GM06990 (cell line): ENCODE data around the gene GPT2.

Source experiments
- DNase-seq: peaks from one replicate; pipeline ENCODE4 v3.0.0-alpha.2; 2011; ENCODE audit not compliant: insufficient read length; ENCODE audit errors: extremely low read depth
- H3K27me3 ChIP-seq: replicated peaks from 2 replicates; pipeline ENCODE4 v1.6.0; 2011; ENCODE audit warnings: low read length; ENCODE audit not compliant: control insufficient read depth, insufficient read depth
- H3K36me3 ChIP-seq: 2 replicates; pipeline ENCODE4 v1.5.1; 2011; ENCODE audit warnings: low read length; ENCODE audit not compliant: control insufficient read depth, insufficient read depth
- H3K4me3 ChIP-seq: replicated peaks from 2 replicates; pipeline ENCODE4 v1.5.1; 2011; ENCODE audit warnings: low read depth, mild to moderate bottlenecking, control low read depth, low read length
- CTCF ChIP-seq: IDR thresholded peaks from 2 replicates; pipeline ENCODE4 v1.5.1; 2011; ENCODE audit warnings: low read length, control low read depth, mild to moderate bottlenecking, inconsistent platforms; ENCODE audit not compliant: insufficient read depth, poor library complexity, severe bottlenecking

Gene GPT2

GRCh38 chr16:46903255-46903905 lies 19.2 kb downstream of the GPT2 start:
- Histone ChIP-seq H3K4me3 (no peak overlapping the region), H3K27me3 (no peaks in the 10 kb centered on the region), H3K36me3 (no peaks in the 10 kb centered on the region)
- no peak for DNase-seq
- TF ChIP-seq CTCF: no peak

DNA sequence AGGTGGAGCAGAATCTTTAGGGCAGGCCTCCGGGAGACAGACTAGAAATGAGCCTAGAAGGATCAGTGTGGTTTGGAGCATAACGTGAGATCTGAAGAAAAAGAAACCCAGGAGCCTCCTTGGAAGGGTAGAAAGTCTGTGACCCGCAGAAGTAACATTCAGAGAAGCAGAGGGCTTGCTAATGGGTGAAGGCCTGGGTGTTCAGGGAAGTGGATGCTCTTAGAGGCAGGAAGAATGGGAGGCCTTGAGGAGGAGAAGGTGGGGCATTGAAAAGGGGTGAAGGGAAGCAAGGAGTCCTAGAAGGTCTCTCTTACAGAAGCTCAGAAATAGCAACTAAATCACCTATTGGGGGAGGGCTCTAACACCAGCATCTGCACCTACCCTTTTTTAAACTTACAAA lies 20.3 kb downstream of the GPT2 start:
- no peaks in the 10 kb centered on the region for H3K36me3 ChIP-seq
- no peak for DNase-seq
- TF ChIP-seq CTCF: no peak

GRCh38 chr16:46906360-46907060 lies 22.3 kb downstream of the GPT2 start:
- DNase-seq: no peak
- TF ChIP-seq CTCF: no peak
- H3K36me3 ChIP-seq: no peaks in the 10 kb centered on the region

More for the DNA sequence above, 20.3 kb downstream of the GPT2 start:
- no peaks in the 10 kb centered on the region for H3K27me3 ChIP-seq
- no peak overlapping the region for H3K4me3 ChIP-seq

DNA sequence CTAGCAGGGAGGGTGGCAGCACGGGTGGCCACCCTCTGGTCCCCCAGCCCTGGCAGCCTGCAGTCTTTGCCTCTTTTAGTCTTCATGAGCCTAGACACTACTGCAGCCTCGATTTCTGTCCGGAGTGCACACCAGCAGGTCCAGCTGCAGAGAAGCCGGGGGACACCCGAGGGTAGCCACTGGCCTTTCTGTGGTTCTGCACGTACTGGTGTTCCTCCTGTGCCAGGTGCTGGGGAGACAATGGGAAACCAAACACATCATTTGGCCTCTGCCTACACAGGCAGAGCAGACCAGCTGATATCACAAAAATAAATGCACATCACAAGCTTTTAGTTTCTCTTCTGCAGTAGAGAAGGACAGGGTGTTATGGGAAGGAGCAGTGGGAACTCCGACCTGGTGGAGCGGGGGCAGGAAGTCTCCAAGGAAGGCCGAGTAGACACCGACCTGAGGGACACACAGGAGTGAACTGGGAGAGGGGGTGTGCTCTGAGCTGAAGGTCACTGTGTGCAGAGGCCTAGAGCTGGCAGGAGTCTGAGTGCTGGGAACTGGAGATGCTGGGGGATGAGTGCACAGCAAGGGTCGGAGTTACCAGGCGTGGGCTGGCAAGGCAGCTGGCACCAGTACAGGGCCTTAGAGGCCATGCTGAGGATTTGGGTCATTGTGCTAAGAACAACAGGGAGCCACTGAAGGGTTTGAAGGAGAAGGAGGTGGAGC lies 23.1 kb downstream of the GPT2 start:
- no peaks in the 10 kb centered on the region for H3K36me3 ChIP-seq
- no peak overlapping the region for H3K4me3 ChIP-seq
- DNase-seq: no peak
- H3K27me3 ChIP-seq: no peaks in the 10 kb centered on the region
- TF ChIP-seq CTCF: no peak

More at GRCh38 chr16:46906360-46907060, 22.3 kb downstream of the GPT2 start:
- Histone ChIP-seq H3K27me3 (no peaks in the 10 kb centered on the region), H3K4me3 (no peak overlapping the region)

DNA sequence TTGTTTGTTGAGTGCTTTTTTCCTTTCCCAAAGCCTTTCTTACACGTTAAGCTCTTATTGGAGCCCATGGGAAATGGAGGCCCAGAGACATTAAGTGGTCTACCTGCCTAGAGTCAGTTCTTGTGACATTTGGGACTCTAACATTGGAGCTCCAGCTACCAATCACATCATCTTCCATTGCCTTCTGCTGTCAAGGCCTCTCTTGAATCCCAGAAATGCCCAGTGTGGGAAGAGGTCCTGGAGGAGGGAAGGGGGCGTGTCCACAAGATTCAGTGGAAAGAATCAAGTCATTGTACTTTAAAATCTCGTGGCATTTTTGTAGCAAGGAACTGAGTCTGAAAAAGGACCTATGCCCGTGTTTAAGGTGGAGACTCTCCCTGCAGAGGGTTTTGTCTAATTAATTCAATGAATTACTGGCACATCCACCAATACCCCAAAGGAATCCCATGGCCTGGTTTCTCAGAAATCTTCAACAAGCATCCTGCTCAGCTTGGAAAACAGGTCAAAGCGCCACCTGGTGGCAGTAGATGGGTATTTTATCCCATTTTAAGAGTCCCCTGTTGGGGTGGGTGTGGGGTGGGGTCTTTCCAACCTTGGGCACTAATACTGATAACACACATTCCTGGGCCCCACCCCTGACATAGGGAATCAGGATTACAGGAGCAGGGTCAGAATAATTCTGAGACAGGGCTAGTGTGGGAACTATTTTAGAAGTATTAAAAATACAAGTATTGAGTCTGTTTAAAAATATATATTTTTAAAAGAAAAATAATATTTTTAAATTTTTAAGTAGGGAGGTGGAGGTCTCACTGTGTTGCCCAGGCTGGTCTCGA lies 24.6 kb downstream of the GPT2 start:
- no peak for DNase-seq

More for the DNA sequence above, 24.6 kb downstream of the GPT2 start:
- no peaks in the 10 kb centered on the region for H3K36me3 ChIP-seq
- TF ChIP-seq CTCF: peak; percentile 79
- no peak overlapping the region for H3K4me3 ChIP-seq
- no peaks in the 10 kb centered on the region for H3K27me3 ChIP-seq
